Suppressor macrophage (primary cell): ENCODE results near the gene NAT9.

Source experiments
- DNase-seq, 4 experiments: peaks; one replicate each; pipeline ENCODE4 v3.0.0-alpha.2; 2020 to 2022

NAT9 gene

DNA sequence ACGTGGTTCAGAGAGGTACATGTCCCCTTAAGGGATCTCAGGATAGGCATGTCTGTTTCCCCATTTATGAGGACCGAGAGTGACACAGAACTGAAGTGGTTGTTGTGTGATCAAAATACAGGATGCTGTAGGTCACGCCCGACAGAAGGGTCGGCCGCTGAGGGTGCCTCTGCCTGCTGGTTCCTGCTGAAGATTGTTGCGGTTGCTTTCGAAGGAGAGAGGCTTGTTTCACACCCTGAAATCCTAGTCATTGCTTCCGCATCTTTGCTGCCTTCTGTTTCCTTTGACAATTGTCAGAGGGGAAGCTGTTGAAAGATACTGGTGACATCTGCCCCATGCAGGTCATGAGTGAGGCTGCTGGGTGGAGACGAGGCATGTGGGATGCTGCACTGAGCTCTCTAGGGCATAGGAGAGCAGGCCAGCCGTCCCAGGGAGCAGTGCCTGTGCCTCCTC lies 3.8 kb upstream of the NAT9 start:
- peak; percentile 95 to 99 (median 96) for DNase-seq

DNA sequence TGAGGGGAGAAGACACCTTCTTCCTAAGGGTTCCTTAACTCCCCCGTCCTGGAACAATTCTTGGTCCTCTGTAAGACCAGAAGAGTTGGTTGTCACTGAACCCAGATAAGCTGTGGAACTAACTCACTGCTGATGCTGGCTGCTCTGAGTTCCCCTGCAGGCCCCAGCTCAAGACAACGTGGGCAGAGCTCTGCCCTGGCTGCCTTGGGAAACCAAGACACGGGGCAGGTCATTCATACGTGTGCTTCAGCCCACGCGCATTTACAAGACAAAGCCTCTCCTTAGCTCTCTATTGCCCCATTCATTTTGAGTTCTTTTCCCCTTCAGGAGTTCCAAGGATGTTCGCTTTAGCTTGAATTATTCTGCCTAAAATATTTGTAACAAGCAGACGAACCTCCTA lies 3.4 kb upstream of the NAT9 start:
- peak; percentile 77 to 91 (median 86) for DNase-seq

GRCh38 chr17:74778960-74779359 lies 2.8 kb upstream of the NAT9 start:
- peak; percentile 36 to 84 (median 58) for DNase-seq

DNA sequence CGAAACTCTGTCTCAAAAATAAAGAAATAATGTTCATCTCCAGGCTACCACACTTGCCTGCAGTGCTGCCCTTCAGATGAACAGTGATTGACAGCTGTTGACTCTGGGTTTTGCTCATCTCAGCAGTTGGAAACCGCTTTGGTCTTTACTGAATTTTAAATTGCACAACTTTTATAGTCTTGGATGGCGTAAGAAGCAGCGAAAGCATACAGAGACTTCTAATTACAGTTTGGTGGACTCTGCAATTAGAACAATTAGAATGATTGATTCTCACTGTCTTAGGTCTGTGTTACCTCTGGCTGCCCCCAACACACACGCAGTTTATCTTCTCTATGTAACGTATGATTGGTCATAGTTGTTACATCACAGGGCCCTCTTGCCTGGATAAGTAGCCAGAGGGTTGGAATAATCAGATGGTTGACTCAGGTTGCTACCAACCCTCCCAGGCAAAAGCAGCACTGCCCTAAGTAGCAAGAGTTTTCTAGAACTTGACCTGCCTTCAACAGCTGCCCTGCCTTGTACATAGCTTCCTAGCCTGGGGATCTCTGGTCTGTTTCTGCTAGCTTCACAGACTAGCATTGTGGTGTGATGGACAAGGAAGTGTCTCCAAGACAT lies 1.9 kb upstream of the NAT9 start:
- DNase-seq, result peak; percentile 26 to 61 (median 46)

- DNase-seq, result peak in 2 of 4 experiments; percentile 17 to 34
Observed at GRCh38 chr17:74776990-74777389, 845 bp upstream of the NAT9 start.

DNA sequence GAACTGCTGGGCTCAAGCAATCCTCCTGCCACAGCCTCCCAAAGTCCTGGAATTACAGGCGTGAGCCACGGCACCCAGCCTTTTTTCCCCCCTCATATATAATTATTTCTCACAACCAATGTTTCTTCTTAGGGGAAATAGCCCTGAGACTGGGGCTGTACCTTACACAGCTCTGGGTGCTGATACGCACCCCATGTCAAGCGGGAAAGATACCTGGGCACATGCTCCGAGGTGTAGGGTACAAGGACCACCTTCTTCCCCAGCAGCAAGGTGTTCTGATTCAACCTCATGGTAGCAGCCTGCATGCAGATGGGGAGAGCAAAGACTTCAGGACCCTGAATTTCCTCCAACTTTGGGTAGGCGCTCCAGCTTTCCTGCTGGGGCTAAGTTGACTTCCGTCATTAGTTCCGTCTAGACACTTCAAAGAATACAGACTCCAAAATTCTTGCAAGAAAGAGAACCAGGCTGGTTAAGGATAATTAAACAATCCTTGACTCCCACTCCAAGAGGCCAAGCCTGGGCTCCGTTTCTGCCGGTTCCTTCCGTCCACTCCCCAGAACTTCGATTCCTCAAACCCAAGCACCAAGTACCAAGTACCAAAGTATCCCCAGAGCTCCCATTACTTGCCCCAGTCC lies 619 bp downstream of the NAT9 start:
- DNase-seq, result peak in 1 of 4 experiments; percentile 36

DNA sequence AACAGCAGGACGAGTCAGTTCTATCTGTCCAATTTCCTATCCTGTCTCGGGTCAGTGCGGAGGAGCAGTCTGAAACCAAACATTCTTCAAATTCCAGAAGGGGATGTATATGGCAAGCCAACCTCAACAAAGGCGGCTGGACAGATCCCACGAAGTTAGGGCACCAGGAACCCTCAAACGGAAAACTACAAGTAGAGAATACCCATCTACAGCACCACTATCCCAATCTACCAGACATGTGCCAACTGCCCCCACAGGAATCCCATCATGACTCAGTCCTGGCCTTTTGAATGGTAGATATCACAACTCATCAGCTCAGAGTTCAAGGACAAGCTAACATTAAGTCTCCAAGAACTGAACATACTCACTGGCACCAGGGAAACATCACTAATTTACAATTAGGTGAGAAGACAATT lies 2.3 kb downstream of the NAT9 start:
- DNase-seq, result no peak

DNA sequence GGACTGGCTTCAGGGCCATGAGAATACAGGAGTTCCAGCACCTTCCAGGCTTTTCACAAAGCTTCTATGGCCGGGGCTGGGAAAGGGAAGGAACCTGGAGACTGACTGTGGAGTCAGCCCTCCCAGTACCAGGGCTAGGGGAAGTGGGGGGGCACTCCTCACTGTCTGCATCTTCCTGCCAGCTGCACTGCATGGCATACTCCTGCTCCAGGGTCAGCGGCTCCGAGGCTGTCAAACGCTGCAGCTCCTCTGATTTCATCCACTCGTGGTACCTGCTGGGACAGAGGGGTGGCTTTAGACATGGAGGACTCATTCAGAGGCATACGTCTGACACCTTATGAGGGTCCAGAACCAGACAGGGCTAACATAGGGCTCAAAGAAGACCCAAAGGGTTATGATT lies 2.7 kb downstream of the NAT9 start:
- no peak for DNase-seq

DNA sequence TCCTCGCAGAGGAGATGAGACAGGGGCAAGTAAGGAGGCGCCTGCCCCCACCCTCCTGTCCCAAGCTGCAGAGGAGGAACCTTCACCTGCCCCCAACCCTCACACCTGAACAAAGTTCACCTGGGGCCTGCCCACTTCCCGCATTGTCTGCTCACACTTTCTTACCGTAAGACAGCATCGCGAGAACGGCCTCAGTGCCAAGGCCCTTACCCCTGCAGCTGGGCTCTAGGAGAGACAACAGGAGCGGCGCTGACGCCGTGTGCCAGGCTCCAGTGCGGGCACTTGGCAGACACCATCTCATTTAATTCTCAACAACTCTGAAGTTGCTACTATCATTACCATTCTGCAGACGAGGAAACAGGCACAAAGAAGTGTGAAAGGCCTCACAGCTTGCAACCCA lies 4.1 kb downstream of the NAT9 start:
- DNase-seq, result no peak

DNA sequence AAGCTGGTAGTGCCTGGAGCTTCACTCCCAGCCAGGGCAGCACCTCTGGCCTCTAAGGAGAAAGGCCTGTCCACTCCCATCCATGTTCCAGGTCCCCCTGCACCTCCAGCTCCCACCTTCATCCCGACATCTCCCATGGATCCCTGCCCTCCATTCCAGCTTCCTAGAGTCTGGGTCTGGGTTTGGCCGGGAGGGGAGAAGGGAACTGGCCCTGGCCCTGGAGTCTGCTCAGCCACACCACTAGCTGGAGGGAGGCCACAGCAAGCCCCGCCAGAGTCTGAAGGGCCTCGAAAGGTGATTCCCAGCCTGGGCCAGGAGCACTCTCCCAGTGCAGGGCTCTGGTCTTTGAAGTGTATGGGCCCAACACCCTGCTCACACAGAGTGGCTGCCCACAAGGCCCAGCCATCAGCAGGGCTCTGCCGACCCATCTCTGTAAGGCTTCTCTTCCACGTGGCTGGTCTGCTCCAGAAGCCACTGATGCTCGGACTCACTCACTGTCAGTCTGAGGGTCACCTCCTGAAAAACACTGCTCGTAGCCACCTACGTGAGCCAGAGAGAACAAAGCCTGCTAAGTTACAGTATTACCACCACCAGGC lies 4.7 kb downstream of the NAT9 start:
- no peak for DNase-seq

DNA sequence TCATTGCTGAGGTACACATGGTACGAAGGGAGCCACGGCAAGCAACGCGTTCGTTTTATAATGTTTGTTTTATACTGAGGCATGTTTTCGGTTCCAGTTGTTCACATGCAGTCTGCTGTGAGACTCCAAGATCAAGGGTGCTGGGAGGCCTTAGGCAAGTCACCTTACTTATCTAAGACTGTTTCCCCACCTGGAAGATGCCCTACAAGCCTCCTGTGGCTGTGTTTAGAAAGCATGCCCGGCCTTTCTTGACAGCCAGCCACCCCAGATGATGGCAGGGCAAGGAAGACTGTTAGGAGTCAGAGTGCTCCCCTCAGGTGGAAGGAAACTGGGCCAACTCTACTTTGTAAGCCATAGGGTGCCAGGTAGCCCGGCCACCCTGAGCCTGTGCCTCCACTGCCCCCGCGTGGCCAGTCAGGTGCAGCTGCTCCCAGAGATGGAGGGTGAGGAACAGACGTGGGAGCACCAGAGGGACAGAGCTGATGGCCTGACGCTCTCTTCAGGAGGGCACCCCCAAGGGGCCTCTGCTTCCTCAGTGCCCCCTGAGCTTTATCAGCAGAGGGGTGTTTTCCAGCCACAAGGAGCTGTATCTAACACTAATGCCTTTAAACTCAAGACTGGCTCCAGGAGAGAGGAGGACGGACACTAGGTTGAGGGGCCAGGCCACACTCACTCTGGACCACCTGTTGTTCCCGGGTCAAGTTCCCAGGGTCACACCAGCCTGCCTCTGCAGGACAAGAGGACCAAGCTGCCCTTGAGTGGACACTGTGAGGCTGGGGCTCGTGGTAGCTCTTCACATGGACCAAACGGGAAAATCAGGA lies 5.4 kb downstream of the NAT9 start:
- DNase-seq, result peak; percentile 55 to 68 (median 58)

- no peak for DNase-seq
Observed at GRCh38 chr17:74769856-74770497, 6.2 kb downstream of the NAT9 start.

- DNase-seq, result no peak
Observed at GRCh38 chr17:74769266-74769855, 6.8 kb downstream of the NAT9 start.

DNA sequence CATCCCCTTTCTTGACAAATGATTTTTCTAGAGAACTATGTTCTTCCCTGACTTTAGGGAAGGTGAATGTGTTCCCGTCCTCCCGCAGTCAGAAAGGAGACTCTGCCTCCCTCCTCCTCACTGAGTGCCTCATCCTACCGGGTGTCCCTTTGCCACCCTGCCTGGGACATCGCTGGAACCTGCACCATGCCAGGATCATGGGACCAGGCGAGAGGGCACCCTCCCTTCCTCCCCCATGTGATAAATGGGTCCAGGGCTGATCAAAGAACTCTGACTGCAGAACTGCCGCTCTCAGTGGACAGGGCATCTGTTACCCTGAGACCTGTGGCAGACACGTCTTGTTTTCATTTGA lies 7.4 kb downstream of the NAT9 start:
- DNase-seq, result no peak

- DNase-seq, result no peak
Observed at GRCh38 chr17:74768069-74768762, 7.9 kb downstream of the NAT9 start.

DNA sequence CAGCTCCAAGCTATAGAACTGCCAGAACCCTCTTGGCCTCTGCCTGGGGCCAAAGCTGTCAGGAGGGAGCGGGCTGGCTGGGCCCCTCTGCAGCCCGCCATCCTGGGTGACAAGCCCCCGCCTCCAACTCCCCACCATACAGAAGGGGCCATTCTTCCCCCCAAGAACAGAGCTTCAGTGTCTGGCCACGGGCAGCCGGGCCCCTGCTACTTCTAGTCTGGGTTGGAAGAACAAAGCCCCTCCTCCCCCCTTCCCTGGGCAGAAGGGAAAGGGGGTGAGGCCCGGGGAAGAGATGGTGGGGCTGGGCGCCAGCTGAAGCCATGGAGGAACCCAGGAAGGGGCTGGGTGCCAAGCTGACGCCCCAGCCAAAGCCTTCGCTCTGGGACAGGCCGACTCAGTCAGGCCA lies 9.0 kb downstream of the NAT9 start:
- DNase-seq, result no peak

DNA sequence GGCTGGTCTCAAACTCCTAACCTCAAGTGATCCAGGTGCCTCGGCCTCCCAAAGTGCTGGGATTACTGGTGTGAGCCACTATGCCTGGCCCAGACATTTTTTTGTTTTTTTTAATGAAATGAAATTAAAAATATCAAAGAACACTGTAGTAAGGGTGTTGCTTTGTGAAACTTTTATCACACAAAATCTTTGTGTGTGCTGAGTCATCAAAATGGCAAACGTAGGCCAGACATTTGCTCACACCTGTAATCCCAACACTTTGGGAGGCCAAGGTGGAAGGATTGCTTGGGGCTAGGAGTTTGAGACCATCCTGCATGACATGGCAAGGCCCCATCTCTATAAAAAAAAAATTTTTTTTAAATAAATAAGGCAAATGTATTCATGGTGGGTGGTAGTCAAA lies 9.7 kb downstream of the NAT9 start:
- no peak for DNase-seq

GRCh38 chr17:74764751-74765286 lies 11.3 kb downstream of the NAT9 start:
- DNase-seq, result no peak

- DNase-seq, result no peak
Observed at GRCh38 chr17:74763565-74764387, 12.4 kb downstream of the NAT9 start.

- no peak for DNase-seq
Observed at GRCh38 chr17:74761931-74762330, 14.2 kb downstream of the NAT9 start.

DNA sequence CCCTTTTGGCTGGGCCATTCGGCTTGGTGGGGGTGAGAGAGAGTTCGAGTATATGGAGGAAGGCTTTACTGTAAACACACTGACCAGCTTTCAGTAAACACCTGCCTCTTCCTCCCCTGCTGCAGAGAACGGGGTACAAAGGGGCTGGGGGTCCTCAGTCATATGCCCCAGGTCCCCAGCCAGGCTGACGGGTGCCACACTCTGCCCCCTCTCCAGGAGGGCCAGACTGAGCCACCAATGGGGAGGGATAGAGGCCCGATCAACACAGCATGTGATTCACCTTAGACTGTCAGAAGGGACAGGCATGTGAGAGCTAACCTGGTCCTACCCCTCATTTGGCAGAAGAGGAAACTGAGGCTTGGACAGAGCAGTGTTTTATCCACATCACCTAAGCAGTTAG lies 14.7 kb downstream of the NAT9 start:
- DNase-seq, result no peak
